ENCODE data around the gene ZNF484.
"Not testable (repeated sequence)": the region's sequence is repeated elsewhere in the genome, so short reads cannot be mapped to it uniquely, and the experiment has no call there.

ZNF484 gene

DNA sequence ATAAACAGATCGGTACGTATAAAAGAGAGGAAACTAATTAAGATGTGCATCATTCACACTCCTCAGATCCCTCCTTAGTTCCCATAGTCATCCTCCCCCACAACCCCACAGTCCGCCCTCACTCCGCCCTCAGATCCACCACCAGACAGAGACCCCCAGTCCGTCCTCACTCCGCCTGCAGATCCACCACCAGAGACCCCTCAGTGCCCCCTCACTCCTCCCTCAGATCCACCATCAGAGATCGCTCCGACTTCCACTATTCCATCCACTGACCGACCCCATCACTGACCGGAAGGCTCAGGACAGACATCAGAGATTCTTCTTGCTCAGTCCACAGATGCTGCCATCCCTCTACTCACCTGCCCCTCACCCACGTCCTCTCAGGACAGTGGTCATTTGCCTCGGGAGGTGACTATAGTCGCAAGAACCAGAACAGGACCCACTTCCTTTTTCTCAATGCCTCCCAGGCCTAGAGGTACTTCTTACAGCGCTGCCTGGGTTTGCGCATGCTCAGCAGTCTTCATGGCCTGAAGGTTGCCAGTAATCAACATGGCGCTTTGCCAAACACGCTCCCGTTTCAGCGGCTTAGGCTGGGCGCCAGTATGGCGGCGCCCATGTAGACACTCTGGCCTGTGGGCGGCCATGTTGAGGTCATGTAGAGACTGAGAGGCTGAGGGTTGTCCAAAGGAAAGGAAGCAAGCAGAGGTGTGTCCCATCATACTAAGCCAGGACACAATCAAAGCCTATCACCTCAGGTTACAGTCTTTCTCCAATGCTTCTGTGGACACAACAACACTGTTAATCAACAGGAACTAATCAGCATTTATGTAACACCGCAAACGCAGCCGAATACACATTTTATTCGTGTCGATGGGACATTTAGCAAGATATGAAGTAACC, at the start of gene ZNF484:
Gene ZNF484, minus strand, starts transcription at position 508 of the 900 bp plus-strand sequence. CDS start 3,009 bp downstream, outside the sequence.
- DNase-seq: peak; percentile 98

DNA sequence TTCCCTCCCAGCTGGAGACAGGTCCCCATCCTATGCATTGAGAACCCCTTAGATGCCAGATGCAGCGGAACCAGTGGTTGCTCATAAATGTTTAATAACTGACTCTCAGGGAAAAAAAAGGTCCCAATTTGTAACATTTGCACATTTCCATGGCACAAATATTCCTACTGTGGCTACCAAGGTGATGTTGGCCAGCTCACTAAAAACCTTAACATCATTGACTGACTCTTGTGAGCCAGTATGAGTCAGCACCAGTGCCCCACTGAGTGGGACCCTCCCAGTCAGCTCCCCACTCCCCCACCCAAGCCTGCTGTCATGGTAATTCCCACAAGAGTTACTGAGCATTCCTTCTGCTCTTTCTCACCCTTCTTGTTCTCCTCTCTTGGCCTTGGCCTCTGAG, 42.6 kb upstream of the ZNF484 start:
- DNase-seq: peak; percentile 12

DNA sequence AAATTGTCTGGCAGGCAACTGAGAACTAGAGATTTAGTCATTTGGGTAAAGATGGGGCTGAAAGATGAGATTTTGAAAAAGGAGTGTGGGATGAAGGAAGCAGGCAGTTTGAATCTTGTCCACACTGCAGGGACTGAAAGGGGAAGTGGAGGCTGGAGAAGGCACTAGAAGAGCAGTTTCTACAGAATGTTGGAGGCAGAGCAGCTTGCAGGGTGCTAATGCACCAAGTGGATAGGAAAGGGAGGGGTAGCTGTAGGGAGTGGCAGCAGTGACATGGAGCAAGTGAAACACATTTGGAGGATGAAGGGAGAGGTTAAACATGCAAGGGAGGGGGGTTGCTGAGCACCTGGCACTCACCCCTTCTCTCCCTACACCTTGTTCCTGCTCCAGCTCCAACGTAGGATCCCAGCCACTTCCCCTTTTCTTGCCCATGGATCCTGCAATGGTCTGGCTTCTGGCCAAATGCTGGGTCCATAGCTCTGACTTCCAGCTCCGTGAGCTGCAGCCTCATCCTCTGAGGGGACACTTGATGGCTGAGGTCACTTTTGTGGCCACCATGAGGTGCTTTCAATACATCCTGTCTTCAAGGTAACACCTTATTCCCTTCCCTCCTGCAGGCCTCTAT, 39.5 kb upstream of the ZNF484 start:
- DNase-seq: no peak

DNA sequence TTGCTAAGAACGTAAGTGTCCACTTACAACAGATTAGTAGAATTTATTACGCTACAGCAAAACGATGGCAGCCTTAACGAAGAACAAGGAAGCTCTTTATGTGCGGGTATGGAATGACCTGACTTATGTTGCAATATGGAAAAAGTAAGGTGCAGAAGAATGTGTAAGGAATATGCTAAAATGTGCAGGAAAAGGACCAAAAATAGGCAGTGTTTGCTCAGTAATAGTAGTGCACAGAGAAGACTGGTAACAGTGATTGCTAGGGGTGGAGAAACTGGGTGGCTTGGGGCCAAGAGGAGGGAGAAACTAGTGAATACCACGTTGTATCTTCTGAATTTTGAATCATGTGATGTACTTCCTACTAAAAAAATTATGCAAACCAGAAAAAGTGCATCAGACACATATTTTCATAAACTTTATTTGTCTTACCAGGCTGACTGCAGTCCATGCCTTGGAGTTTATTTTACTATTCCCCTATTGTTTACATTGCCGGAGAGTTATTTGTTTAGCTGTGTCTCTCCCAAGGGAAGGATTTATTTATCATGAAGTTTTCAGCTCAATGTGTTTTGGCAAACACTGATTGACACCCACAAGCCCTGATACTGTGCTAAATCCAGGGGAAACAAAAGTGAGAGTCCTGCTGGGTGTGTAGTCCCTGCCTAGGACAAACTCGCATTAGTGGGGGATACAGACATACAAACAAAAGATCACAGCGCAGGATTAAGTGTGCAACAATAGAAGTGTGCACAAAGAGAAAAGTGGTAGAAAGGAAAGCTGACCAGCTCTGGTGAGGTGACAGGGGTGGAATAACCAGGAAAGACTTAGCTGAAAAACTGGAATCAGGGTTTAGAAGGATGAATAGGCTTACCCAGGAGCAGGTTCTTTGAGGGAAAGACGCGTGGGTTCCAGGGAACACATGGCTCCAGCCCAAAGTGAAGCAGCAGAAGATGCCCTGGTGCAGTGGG, 34.0 kb upstream of the ZNF484 start:
- no peak for DNase-seq

DNA sequence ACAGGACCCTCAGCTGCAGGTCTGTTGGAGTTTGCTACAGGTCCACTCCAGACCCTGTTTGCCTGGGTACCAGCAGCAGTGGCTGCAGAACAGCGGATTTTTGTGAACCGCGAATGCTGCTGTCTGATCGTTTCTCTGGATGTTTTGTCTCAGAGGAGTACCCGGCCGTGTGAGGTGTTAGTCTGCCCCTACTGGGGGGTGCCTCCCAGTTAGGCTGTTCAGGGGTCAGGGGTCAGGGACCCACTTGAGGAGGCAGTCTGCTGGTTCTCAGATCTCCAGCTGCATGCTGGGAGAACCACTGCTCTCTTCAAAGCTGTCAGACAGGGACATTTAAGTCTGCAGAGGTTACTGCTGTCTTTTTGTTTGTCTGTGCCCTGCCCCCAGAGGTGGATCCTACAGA, 27.3 kb upstream of the ZNF484 start:
- not testable (repeated sequence) for DNase-seq

DNA sequence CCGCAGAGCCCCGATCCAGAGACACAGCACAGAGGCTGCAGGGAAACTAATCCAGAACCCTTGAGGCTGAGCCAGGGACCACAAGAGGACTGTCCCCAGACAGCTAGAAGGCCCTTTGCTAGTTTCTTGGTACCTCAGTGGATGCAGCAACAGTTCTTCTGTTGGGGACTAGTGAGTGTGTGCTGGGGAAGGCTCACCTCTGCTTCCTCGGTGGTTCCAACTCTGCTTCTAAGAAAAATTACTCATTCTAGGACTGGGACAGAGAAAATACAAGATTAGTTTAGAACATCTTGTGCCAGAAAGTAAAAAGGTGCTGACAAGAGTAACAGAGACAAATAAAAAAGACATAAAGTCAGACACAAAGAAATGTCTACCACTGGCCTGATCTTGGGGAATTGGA, 19.5 kb upstream of the ZNF484 start:
- DNase-seq: no peak

DNA sequence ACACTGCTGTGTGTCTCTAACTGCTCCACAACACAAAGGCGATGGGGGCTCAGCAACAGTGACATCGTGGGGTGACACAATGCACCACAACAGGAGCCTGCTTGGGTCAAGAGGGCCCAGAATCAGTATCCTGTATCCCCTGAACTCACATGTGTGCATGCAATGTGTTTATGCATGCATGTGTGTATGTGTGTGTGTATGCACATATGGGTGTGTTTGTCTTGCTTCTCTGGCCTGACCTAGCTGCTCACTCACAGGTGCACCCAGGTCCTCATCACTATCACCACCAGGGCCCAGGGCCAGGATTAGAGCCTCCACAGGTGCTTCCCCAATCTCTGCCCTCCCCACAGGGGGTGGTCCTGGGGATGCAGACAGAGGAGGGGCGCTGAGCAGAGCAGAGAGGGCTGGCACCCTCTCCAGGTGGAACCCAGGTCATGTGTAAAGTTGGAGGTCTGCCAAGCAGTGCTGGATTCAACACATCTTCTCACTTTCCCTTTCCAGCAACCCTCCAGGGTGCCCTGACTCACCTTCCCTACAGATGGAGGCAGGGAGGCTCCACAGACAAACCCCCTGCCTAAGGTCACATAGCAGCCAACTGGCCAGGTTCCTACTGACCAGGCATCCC, 18.1 kb upstream of the ZNF484 start:
- no peak for DNase-seq

DNA sequence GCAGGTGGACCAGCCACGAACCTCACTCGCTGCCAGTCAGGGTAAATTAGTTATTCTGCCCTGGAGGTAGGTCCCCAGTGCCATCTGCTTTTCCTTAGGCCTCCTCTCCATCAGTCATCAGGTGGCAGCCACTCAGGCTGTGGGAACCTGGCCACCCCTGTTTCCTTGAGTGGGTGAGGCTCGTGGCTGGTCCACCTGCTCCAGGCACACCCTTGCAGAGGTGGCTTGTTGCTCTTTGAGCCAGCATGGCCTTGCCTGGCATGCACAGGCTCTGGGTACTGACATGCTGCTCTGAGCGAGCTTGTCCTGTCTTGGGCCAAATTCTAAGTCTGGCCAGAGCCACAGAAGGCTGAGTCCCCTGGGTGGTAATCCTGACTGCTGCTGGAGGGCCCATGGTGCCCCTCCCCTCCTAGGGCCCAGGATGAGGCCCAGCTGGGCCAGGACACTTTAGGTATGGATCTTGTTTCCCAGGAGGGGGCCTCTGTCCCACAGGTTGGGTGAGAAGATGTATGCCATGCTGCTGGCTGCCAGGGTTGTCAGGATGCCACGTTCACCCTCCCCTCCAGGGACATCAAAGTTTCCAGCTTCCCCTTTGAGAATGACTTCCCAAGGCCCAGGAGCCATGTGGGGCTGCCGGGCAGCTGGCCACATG, 17.0 kb upstream of the ZNF484 start:
- DNase-seq: no peak

DNA sequence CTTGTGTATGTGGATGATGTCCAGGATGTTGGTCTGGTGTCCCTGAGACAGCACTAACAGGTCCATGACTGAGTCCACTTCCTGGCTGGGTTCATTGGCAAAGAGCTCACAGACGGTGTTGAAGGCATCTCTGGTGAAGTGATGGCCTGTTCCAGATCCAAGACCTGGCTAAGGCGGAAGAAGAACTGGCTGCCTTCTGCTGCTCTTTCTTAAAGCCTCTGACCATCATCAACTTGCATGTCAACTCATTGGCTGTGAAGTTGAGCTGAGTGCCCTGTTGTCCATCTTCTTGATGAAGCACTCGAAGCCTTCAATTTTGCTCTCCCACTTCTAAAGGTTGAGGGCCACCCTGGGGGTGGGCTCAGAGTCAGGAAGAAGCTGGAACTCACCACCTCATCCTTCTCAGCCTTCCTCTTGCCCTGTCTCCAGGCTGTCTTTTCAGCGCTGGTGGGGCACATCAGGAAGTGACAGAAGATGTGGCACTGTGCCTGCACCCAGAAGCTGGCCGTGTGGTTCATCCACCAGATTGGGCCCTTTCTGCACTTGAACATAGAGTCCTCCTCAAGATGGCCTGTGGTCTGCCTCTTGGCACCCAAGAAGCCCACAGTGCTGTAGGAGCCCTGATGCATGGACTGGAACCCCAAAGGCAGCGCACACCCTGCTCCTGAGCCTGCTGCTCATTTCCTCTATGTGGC, 16.2 kb upstream of the ZNF484 start:
- not testable (repeated sequence) for DNase-seq

DNA sequence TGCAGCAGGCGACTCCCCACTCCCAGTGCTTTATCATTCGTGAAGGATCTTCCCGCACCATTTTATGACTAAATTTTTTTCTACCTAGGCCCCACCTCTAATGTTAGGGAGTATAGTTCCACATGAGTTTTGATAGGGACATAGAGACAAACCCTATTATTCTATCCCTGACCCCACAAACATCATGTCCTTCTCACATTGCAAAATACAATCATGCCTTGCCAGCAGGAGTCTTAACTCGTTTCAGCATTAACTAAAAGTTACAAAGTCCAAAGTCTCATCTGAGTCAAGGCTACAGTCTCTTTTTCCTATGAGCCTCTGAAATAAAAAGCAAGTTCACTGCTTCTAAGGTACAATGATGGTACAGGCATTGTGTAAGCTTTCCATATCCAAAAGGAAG, 14.4 kb upstream of the ZNF484 start:
- not testable (repeated sequence) for DNase-seq

DNA sequence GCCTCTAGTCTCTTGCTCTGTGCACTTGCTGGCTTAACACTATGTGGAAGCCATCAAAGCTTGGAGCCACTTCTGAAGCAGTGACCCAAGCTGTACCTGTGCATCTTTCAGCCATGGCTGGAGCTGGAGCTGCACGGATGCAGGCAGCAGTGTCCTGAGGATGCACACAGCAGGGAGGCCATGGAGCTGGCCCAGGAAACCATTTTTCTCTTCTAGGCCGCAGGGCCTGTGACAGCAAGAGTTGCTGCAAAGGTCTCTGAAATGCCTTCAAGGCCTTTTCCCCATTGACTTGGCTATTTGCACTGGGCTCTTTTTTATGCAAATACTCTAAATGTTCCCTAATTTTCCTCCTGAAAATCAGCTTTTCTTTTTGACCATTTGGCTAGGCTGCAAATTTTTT, 12.9 kb upstream of the ZNF484 start:
- DNase-seq: no peak

DNA sequence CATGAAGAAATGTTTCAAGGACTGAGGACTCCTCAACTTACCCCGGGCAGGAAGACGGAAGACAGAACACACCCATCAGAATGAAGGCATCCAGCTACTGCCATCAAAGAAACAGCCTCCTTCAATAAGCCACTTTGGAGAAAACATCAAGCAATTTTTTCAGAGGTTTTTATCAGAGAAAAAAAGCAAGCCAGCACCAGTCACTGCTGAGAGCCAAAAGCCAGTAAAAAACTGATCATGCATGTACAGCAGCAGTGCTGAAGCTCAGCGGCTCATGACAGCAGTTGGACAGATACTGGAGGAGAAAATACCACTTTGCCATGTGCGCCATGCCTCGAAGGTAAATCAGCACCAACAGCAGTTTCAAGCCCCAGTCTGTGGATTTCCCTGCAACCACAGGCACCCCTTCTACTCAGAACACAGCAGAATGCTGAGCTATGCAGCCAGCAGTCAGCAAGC, 10.1 kb upstream of the ZNF484 start:
- DNase-seq: no peak

DNA sequence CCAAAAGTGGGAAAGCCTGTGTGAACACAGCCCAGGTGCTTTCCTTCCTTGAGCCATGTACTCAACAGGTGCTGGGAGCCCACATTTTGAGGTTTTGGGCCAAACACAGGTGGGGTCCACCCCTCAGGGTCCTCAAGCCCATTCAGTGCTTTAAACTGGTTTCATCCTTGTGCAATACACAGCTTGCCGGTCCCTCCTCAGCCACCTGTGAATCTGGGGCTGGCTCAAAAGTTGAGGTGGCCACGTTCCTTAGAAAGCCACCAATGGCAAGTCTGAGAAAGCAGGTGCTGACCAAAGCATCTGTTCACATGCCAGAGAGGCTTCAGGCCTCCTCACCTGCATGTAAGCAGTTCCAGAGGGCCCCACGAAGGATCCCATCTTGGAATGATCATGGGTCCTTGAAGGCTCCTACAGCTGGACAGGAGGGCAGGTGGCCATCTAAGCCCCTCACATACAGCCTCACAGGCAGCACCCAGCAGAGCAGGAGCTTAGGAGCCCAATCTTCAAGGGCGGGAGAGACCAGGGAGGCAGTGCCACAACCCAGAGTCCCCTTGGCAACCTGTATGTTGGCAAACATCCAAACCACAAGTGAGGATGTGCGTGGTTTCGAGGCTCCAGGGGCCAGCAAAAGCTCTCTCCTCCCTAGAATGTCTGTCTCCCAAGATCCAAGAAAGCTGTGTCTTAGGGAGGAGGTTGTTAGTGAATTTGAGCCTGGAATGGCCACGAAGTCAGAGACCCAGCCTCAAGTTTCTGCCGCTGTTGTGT, 9.2 kb upstream of the ZNF484 start:
- DNase-seq: peak; percentile 3

DNA sequence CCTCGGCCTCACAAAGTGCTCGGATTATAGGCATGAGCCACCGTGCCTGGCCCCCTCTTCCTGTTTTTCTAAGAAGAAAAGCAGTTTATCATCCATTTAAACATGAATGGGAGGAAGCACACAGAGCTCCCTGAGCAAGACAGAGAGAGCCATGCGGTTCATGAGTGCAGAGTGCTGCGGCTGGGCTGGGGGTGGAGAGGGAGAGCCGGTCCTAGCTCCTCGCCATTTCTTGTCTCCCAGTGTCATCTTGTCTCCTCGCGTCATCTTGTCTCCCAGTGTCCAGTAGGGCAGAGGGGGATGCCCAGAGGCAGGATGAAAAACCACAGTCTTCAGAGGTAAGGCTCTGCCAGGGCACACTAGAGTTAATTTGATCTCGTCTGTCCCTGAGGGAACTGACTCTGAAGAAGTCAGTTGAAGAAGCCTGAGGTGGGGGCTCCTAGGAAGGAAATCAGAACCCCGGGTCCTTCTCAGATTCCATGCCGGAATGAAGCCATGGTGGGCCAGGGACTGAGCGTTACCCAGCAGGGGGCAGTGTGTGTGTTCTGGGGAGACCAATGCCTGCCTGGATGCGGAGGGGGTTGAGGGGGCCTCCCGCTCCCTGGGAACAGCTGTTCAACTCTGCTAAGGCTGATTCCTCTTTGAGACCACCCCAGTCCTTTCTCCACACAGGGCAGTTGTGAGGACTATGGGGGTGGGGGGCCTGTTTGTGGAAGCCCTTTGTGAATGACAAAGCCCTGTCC, 6.0 kb upstream of the ZNF484 start:
- not testable (repeated sequence) for DNase-seq

DNA sequence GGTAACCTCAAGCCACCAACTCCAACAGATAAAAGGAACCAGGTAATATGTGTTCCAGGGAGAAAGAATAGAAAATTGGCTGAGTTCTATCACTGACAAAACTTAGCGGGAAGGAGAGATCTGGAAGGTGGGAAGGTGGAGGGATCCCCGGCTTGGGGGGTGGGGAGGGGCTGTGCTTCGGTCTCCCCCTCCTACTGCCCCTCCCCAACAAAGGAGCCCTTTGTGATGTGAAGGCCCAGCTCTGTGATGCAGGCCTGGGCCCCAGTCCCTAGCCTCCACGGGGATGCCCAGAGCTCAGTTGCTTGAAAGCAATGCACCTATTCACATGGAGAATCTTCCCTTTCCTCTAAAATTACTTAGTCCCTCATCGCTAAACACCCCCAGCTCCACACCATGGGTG, 4.4 kb upstream of the ZNF484 start:
- DNase-seq: no peak

DNA sequence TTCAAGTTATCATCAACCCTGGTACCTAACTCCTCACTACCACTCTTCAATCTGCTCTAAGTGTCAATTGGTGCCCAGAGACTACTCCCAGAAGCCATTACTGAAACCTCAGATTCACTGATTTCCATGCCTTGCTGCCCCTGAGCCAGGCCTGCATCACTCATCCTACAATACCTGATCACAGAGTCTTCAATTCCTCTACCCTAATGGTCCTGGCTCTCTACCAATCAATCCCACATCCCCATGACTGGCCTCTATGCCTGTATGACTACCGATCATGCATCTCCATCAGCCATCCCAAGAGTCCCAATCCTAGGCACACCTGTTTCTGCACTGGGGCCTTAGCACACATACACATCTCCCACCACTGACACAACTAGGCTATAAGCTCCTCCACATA, 2.5 kb downstream of the ZNF484 start:
- no peak for DNase-seq

DNA sequence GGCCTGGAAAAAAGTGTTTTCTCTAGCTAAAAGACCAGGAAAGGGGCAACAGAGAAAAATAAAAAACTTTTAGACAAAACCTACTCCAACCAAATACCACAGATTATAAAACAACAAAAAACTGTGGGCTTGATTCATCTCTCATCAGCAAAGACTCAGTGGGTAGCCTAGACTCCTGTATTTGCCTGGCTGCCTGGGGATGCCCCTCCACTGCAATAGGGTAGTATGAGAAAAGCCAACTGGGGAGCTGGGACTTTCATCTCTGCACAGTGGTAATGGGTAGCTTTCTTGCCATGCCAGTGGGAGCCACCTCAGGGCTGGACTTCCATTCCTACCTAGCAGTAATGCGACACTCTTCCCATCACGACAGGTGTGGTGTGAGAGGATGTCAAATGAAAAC, 7.5 kb downstream of the ZNF484 start:
- DNase-seq: no peak

DNA sequence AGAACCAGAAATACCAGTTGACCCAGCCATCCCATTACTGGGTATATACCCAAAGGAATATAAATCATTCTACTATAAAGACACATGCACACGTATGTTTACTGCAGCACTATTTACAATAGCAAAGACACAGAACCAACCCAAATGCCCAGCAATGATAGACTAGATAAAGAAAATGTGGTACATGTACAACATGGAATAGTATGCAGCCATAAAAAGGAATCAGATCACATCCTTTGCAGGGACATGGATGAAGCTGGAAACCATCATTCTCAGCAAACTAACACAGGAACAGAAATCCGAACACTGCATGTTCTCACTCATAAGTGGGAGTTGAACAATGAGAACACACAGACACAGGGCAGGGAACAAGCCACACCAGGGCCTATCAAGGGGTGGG, 11.2 kb downstream of the ZNF484 start:
- DNase-seq: not testable (repeated sequence)

DNA sequence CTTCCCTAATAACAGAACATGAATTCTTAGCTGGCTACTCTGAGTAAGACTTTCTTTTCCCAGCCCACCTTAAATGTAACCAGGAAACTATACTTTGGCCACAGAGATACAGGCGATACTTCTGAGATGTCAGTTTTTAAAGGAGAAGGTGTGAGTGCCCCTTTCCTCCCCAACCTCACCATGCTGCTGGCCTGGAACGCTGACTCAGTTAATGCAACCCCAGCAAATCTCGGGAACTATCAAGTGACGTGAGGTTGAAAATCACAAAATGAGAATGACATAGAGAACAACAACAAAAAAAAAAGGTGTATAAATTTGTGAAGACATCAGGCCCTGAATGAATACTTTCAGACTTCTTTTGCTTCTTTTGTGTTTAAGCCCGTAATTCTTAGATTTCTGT, 13.7 kb downstream of the ZNF484 start:
- no peak for DNase-seq

DNA sequence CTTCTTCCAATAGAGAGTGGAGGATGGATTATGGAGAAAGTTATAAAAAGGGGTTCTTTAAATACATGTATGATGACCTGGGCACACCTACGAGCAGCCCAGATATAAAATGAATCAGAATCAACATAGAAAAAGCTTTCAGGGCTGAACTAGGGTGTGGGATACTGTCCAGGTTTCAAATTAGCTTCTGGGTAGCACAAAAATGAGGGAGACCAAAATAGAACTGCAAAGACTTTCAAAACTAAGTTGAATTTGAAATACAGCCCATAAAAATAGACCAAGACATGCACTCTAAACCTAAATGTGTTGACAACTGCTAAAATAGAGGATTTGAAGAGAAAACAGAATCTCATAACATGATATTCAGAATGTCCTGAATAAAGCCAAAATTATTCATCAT, 17.0 kb downstream of the ZNF484 start:
- no peak for DNase-seq

All from fibroblast of skin of right biceps (primary cell).